ENCODE results near the gene FRMD4B.

The FRMD4B gene

GRCh38 chr3:69212411-69213160 is 173.3 kb downstream of the FRMD4B start:
- no peak overlapping the region for H3K9ac ChIP-seq (ENCODE audit: low read depth, low read length)
- 95% methylated on average over 3 of the region's 3 CpGs for WGBS
- H3K27ac ChIP-seq (ENCODE audit: low read depth, low read length) = no peak overlapping the region
- H3K4me1 ChIP-seq (ENCODE audit: insufficient read depth, low read length) = no peaks in the 10 kb centered on the region
- H3K36me3 ChIP-seq (ENCODE audit: insufficient read depth, low read length) = no peaks in the 10 kb centered on the region
- H3K9me3 ChIP-seq (ENCODE audit: insufficient read depth, low read depth, low read length) = no peaks in the 10 kb centered on the region
- H3K4me3 ChIP-seq (ENCODE audit: low read length) = no peak overlapping the region
- no peaks in the 10 kb centered on the region for H3K27me3 ChIP-seq (ENCODE audit: insufficient read depth, low read length)

- no peak overlapping the region for H3K27ac ChIP-seq (ENCODE audit: low read depth, low read length)
- H3K4me3 ChIP-seq (ENCODE audit: low read length) = no peak overlapping the region
- no peaks in the 10 kb centered on the region for H3K27me3 ChIP-seq (ENCODE audit: insufficient read depth, low read length)
- no peaks in the 10 kb centered on the region for H3K4me1 ChIP-seq (ENCODE audit: insufficient read depth, low read length)
- H3K36me3 ChIP-seq (ENCODE audit: insufficient read depth, low read length) = no peaks in the 10 kb centered on the region
- 99% methylated on average over 4 of the region's 5 CpGs for WGBS
- H3K9me3 ChIP-seq (ENCODE audit: insufficient read depth, low read depth, low read length) = no peaks in the 10 kb centered on the region
- H3K9ac ChIP-seq (ENCODE audit: low read depth, low read length) = no peak overlapping the region
Measured at GRCh38 chr3:69210068-69210730, 175.7 kb downstream of the FRMD4B start.

GRCh38 chr3:69209413-69209812 is 176.5 kb downstream of the FRMD4B start:
- H3K27me3 ChIP-seq (ENCODE audit: insufficient read depth, low read length) = no peaks in the 10 kb centered on the region
- no peak overlapping the region for H3K9ac ChIP-seq (ENCODE audit: low read depth, low read length)
- no peak overlapping the region for H3K4me3 ChIP-seq (ENCODE audit: low read length)
- H3K27ac ChIP-seq (ENCODE audit: low read depth, low read length) = no peak overlapping the region
- no peaks in the 10 kb centered on the region for H3K4me1 ChIP-seq (ENCODE audit: insufficient read depth, low read length)
- H3K9me3 ChIP-seq (ENCODE audit: insufficient read depth, low read depth, low read length) = no peaks in the 10 kb centered on the region
- no peaks in the 10 kb centered on the region for H3K36me3 ChIP-seq (ENCODE audit: insufficient read depth, low read length)

- H3K4me3 ChIP-seq (ENCODE audit: low read length) = no peak overlapping the region
- no peaks in the 10 kb centered on the region for H3K27me3 ChIP-seq (ENCODE audit: insufficient read depth, low read length)
- H3K9ac ChIP-seq (ENCODE audit: low read depth, low read length) = no peak overlapping the region
- H3K9me3 ChIP-seq (ENCODE audit: insufficient read depth, low read depth, low read length) = no peaks in the 10 kb centered on the region
- no peaks in the 10 kb centered on the region for H3K4me1 ChIP-seq (ENCODE audit: insufficient read depth, low read length)
- no peaks in the 10 kb centered on the region for H3K36me3 ChIP-seq (ENCODE audit: insufficient read depth, low read length)
- no peak overlapping the region for H3K27ac ChIP-seq (ENCODE audit: low read depth, low read length)
- 89% methylated on average over 1 of the region's 1 CpG for WGBS
Measured at GRCh38 chr3:69207031-69207430, 178.9 kb downstream of the FRMD4B start.

- WGBS = 95% methylated on average over 1 of the region's 1 CpG
- no peaks in the 10 kb centered on the region for H3K36me3 ChIP-seq (ENCODE audit: insufficient read depth, low read length)
- H3K27ac ChIP-seq (ENCODE audit: low read depth, low read length) = no peak overlapping the region
- no peaks in the 10 kb centered on the region for H3K9me3 ChIP-seq (ENCODE audit: insufficient read depth, low read depth, low read length)
- H3K9ac ChIP-seq (ENCODE audit: low read depth, low read length) = no peak overlapping the region
- H3K27me3 ChIP-seq (ENCODE audit: insufficient read depth, low read length) = no peaks in the 10 kb centered on the region
- H3K4me3 ChIP-seq (ENCODE audit: low read length) = no peak overlapping the region
- H3K4me1 ChIP-seq (ENCODE audit: insufficient read depth, low read length) = peaks cover 13% of the 10 kb centered on the region
Measured at GRCh38 chr3:69205385-69205784, 180.5 kb downstream of the FRMD4B start.

GRCh38 chr3:69204315-69204957 is 181.5 kb downstream of the FRMD4B start:
- H3K4me3 ChIP-seq (ENCODE audit: low read length) = no peak overlapping the region
- H3K9ac ChIP-seq (ENCODE audit: low read depth, low read length) = no peak overlapping the region
- no peaks in the 10 kb centered on the region for H3K36me3 ChIP-seq (ENCODE audit: insufficient read depth, low read length)
- no peaks in the 10 kb centered on the region for H3K9me3 ChIP-seq (ENCODE audit: insufficient read depth, low read depth, low read length)
- H3K27ac ChIP-seq (ENCODE audit: low read depth, low read length) = no peak overlapping the region
- H3K27me3 ChIP-seq (ENCODE audit: insufficient read depth, low read length) = no peaks in the 10 kb centered on the region
- WGBS = 89% methylated on average over 8 of the region's 8 CpGs
- peaks cover 18% of the 10 kb centered on the region for H3K4me1 ChIP-seq (ENCODE audit: insufficient read depth, low read length)

GRCh38 chr3:69203631-69204314 is 182.1 kb downstream of the FRMD4B start:
- Histone ChIP-seq H3K27ac (ENCODE audit: low read depth, low read length) (no peak overlapping the region), H3K27me3 (ENCODE audit: insufficient read depth, low read length) (no peaks in the 10 kb centered on the region), H3K4me1 (ENCODE audit: insufficient read depth, low read length) (peaks cover 18% of the 10 kb centered on the region), H3K4me3 (ENCODE audit: low read length) (no peak overlapping the region), H3K36me3 (ENCODE audit: insufficient read depth, low read length) (no peaks in the 10 kb centered on the region), H3K9ac (ENCODE audit: low read depth, low read length) (no peak overlapping the region), H3K9me3 (ENCODE audit: insufficient read depth, low read depth, low read length) (no peaks in the 10 kb centered on the region)
- 85% methylated on average over 5 of the region's 5 CpGs for WGBS

GRCh38 chr3:69201658-69202057 is 184.2 kb downstream of the FRMD4B start:
- WGBS = 87% methylated on average over 10 of the region's 10 CpGs
- no peaks in the 10 kb centered on the region for H3K36me3 ChIP-seq (ENCODE audit: insufficient read depth, low read length)
- no peak overlapping the region for H3K27ac ChIP-seq (ENCODE audit: low read depth, low read length)
- H3K9ac ChIP-seq (ENCODE audit: low read depth, low read length) = no peak overlapping the region
- H3K27me3 ChIP-seq (ENCODE audit: insufficient read depth, low read length) = no peaks in the 10 kb centered on the region
- no peak overlapping the region for H3K4me3 ChIP-seq (ENCODE audit: low read length)
- peaks cover 23% of the 10 kb centered on the region for H3K4me1 ChIP-seq (ENCODE audit: insufficient read depth, low read length)
- H3K9me3 ChIP-seq (ENCODE audit: insufficient read depth, low read depth, low read length) = no peaks in the 10 kb centered on the region

GRCh38 chr3:69200384-69201068 is 185.4 kb downstream of the FRMD4B start:
- Histone ChIP-seq H3K9ac (ENCODE audit: low read depth, low read length) (peak overlapping the region; percentile 27; the same call in 1 of the 2 replicates), H3K36me3 (ENCODE audit: insufficient read depth, low read length) (no peaks in the 10 kb centered on the region), H3K27ac (ENCODE audit: low read depth, low read length) (peak overlapping the region; percentile 11; the same call in 1 of the 2 replicates), H3K27me3 (ENCODE audit: insufficient read depth, low read length) (no peaks in the 10 kb centered on the region), H3K4me3 (ENCODE audit: low read length) (peak overlapping the region; percentile 34), H3K9me3 (ENCODE audit: insufficient read depth, low read depth, low read length) (no peaks in the 10 kb centered on the region), H3K4me1 (ENCODE audit: insufficient read depth, low read length) (peaks cover 23% of the 10 kb centered on the region)
- 54% methylated on average over 10 of the region's 10 CpGs for WGBS

GRCh38 chr3:69199942-69200341 is 185.9 kb downstream of the FRMD4B start:
- H3K27me3 ChIP-seq (ENCODE audit: insufficient read depth, low read length) = no peaks in the 10 kb centered on the region
- no peaks in the 10 kb centered on the region for H3K9me3 ChIP-seq (ENCODE audit: insufficient read depth, low read depth, low read length)
- 0 out of 2 replicates have a peak overlapping the region, but pooled peaks have one; percentile 27 for H3K9ac ChIP-seq (ENCODE audit: low read depth, low read length)
- H3K4me1 ChIP-seq (ENCODE audit: insufficient read depth, low read length) = peaks cover 23% of the 10 kb centered on the region
- 75% methylated on average over 5 of the region's 6 CpGs for WGBS
- H3K27ac ChIP-seq (ENCODE audit: low read depth, low read length) = no peak overlapping the region
- H3K4me3 ChIP-seq (ENCODE audit: low read length) = peak overlapping the region; percentile 34; the same call in 1 of the 2 replicates
- 0 out of 2 replicates have a peak, but pooled peaks cover under 1% of the 10 kb centered on the region for H3K36me3 ChIP-seq (ENCODE audit: insufficient read depth, low read length)

All from HUES64 (cell line).